HG03139 (cell line): Measurements from ENCODE around the gene GDF10.

ENCODE experiments used
- ATAC-seq: cut with Tn5 transposase; IDR thresholded peaks from one replicate; pipeline ENCODE4 v1.9.1; 2021; ENCODE audit not compliant: unreplicated experiment

GDF10 gene

GRCh38 chr10:47269294-47269693 lies 30.7 kb upstream of the GDF10 start:
- ATAC-seq: no peak

- ATAC-seq: no peak
Measured at GRCh38 chr10:47276071-47276470, 23.9 kb upstream of the GDF10 start.

DNA sequence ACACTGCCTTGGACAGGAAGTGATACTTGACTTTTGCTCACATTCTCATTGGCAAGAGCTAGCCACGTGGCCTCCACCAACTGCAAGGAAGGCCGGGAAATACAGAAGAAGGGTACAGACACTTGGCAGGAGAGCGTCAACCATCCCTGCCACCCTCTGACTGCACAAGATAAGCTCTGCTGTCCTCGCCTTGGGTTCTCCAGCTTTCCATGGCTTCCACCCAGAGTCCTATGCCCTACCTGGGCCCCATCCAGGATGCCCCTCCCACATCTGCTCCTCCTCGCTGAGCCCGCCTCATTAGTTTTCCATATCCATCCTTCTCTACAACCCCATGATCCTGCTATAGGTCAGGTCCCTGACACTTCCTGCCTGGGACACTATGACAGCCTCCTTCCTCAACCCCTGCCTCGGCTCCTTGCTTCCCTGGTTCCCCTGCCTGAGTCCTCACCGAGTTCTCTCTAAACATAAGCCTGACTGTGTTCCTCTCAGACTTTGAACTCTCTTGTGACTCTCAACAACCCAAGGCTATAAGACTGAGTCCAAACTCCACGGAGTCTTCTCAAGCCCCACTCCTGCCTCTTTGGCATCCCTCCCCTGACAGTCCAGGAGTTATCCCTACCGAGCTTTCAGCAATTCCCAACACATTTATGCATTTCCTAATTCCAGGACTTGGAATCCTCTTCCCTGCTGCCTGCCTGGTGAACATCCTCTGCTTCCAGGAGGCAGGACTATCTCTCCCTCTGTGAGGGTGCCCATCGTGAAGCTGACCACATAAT lies 23.2 kb upstream of the GDF10 start:
- no peak for ATAC-seq

- ATAC-seq: no peak
Measured at GRCh38 chr10:47277352-47278151, 22.4 kb upstream of the GDF10 start.

DNA sequence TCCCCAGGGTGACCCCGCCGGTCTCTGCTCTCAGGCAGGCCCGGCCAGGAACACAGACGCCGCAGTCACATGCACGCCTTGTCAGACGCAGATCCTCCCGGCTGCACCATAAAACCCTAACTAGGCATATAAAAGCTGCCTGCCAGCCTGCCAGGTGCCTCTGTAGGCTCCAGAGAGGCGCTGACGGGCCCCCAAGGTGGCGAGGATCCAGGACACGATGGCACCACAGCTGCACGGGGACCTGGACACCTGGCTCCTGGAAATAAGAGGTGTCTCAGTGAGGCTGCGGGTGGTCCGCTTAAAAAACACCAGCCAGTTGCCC lies 21.9 kb upstream of the GDF10 start:
- ATAC-seq: no peak

GRCh38 chr10:47278720-47279119 lies 21.3 kb upstream of the GDF10 start:
- ATAC-seq: no peak

DNA sequence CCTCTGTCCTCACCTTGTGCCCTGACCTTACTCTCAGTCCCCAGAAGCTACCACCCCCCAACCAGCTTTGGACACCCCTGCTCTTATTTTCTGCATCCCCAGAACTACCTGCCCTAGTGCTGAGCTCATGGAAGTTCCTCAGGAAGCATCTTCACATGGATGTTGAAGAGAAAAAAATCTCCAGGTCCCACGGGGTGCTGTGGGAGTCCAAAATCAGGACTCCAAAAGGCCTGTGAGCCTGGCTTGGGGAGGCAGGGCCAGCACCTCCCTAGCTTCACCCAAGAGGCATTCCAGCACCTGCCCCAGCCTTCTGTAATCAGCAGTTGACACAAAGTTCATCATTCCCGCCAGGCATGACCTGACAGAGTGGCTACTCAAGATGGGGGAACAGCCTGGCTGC lies 20.7 kb upstream of the GDF10 start:
- no peak for ATAC-seq

DNA sequence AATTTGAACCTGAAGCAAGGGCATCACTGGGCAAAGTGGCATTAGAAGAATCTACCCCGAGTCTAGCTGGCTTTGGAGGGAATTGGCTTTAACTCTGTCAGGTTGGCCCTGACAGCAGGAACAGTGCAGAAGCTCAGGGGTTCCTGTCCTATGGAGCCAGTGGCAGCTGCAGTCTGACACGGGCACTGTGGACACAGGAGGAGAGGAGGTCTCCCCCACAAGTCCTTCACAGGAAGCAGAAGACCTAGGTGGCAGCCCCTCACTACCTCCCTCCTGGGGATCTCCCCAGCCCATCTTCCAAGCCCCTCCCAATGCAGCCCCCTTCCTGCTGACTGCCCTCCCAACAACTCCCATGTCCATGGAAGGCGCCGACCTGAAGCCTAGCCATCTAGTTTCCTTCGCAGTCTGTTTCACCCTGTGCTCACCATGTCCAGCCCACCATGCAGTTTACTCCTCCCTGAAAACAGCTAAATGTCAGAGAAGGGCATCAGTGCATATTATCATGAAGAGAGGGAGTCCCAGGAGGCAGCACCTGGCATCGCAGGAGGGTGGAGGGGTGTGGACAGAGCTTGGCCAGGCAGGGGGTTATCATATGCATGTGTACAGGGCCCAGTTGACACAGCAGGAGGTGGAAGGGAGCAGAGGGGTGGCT lies 17.9 kb upstream of the GDF10 start:
- no peak for ATAC-seq

DNA sequence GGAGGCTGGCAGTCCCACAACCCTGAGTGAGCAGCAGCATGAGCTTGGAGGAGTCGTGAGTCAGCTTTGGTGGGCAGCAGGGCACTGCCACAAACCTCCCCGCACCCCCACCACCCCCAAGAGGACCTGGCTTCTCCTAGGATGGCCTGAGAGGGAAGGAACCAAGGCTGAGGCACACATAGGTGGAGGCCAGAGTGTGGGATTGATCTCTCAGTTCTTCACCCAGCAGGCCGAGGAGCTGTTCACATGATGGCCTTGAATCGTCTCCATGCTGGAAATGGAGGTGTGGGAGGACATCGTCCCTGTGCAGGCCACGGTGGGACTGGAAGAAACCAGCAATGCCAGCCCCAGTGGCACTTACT lies 17.4 kb upstream of the GDF10 start:
- no peak for ATAC-seq

GRCh38 chr10:47283101-47283630 lies 16.8 kb upstream of the GDF10 start:
- no peak for ATAC-seq

- no peak for ATAC-seq
Measured at GRCh38 chr10:47283848-47284247, 16.1 kb upstream of the GDF10 start.

DNA sequence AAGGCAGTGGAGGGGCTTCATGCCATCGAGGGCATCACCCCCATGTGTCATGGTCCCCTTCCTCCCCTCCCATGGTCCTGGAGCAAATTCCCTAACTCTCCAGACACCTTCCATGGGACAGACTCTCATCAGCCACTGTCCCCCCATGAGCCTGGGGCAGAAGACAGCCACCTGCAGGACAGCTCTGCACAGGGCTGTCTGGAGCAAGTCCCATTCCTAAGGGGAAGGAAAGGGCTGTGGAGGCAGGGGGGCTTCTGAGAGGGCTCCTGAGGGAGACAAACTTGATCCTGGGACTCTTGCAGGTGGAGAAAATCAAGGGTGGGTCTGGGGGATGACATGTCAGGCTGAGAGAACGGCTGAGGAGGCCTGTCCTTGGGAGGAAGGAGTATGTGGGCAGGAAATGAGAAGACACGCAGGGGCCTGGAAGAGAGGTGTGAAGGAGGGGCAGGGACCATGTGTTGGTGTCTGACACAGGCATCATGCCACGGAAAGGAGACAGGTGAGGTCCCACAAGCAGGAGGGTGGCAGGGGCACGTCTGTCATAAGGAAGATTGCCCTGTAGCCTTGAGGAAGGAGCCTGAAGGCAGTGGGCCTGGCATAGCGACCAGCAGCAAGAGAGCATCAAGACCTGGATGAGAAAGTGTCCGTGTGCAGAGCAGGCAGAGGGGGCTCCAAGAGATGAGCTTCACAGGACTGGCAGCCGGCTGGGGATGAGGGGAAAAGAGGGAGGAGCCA lies 14.4 kb upstream of the GDF10 start:
- ATAC-seq: no peak

GRCh38 chr10:47286116-47286505 lies 13.9 kb upstream of the GDF10 start:
- ATAC-seq: no peak

GRCh38 chr10:47286591-47287315 lies 13.2 kb upstream of the GDF10 start:
- ATAC-seq: no peak

DNA sequence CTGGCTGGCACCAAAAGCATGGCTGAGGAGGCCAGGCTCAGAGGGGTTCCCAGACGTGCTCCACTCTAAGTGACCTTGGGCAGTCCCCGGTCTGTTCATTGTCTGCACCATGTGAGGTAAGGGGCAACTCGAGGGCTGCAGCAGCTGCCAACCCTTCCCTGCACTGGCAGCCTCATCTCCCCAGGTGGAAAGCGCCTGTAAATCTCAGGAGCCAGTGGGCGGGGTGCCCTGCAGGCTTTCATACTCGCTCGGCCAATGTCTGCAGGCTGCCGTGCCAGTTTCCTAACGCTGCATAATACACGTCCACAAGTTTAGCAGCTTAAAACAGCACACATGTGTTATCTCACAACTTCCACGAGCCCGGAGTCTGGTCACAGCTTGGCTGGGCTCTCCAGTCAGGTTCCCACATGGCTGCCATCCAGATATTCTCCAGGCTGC lies 12.6 kb upstream of the GDF10 start:
- no peak for ATAC-seq

DNA sequence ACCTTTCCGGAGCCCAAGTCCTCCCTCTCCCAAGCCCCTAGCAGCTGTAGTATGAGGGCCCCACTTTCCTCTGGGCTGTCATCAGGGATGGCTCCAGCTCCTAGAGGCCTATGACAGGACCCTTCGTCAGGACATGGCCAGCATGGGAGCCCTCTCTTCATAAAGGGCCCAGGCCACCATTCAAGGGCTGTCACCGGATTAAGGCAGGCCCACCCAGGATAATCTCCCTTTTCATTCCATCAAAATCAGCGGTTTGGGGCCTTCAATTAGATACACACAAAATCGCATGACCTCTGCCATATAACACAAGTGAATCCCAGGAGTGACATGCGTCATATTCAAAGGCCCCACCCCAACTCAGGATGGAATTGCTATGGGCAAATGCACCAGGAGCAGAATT lies 12.2 kb upstream of the GDF10 start:
- ATAC-seq: no peak

GRCh38 chr10:47288236-47288635 lies 11.8 kb upstream of the GDF10 start:
- no peak for ATAC-seq

DNA sequence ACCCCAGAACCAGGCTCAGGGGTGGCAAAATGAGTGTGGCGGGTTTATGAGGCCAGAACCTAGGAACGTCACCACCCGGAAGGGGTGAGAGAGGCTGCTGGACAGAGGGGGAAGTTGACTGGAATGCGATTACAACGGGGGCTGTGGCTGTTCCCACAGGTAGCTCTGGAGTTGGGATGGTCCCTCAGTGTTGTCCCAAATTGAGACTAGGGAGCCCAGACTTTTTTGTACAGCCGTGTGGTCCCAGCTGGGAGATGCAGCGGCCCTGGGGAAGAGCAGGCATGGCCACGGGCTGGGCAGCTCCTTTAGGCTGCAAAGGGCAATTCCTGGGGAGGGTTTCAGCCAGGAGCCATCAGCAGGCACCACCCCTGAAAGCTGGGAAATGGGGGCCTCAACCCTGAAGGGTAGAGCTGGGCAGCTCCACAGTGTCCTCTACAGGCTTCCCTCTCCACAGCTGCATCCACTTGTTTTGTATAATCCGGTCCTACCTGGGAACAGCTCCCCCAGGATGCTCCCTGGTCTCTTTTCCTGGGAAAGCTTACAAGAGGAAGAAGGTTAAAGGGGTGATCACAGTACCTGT lies 11.0 kb upstream of the GDF10 start:
- no peak for ATAC-seq

DNA sequence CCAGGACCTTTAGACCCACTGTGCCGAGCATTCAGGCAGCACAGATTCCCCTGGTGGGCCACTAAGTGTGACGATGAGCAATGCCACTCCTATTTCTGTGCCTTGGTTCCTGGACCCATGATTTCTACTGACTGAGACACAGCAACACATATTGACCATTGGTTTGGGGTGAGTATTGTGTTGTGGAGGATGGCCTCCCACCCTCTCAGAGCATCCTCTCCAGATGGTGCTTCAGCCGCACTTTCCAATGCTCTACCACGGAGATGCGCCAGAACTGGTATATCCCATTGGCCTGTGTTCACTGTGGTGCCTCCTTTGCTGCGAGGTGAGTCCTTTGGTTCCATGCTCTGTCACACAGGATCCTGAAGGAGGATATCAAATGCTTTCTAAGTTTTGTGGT lies 10.1 kb upstream of the GDF10 start:
- ATAC-seq: no peak

- ATAC-seq: no peak
Measured at GRCh38 chr10:47290338-47290737, 9.7 kb upstream of the GDF10 start.
